Measurements from ENCODE around the gene TCF15.
A peak's percentile ranks its signal among the peaks of the same experiment; 100 is the strongest.

TCF15 gene

DNA sequence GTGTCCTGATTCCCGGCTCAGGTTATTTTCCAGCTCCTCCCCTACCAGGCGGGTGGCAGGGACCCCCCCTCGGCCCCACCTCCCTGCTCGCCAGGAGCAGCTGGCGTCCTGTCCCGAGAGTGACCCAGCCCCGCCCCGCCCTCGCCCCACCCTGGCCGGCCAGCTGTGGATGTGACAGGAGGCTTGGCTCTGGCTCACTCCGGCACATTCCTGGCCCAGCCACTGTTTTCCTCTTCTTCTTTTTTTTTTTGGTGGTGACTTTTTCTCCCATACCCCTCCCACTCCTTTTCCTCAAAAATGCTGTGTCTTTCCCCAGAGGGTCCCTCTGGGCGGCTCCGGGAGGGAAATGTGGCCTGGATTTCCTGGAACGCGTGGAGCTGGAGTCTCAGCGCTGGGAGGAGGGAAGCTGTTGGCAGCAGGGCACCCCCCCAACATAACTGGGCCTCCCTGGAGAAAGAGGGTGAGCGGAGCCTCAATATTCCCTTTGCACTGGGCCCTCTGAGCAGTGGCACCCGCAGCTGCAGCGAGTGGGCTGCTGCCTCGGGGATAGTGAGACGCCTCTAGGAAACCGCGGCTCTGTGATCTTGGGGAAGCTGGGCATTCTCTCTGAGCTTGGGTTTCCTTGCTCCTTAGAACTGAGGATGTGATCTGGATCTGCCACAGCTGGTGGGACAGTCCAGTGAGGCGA, 38.2 kb downstream of the TCF15 start:
- TF ChIP-seq CTCF (IDR thresholded peaks at IDR 0.05) = no peak

- TF ChIP-seq CTCF (IDR thresholded peaks at IDR 0.05) = no peak
These were observed 41.3 kb downstream of the TCF15 start for GRCh38 chr20:568673-569415.

GRCh38 chr20:568097-568652, 41.9 kb downstream of the TCF15 start:
- no peak for TF ChIP-seq CTCF (IDR thresholded peaks at IDR 0.05)

- no peak for TF ChIP-seq CTCF (IDR thresholded peaks at IDR 0.05)
These were observed 45.9 kb downstream of the TCF15 start for GRCh38 chr20:564192-564591.

DNA sequence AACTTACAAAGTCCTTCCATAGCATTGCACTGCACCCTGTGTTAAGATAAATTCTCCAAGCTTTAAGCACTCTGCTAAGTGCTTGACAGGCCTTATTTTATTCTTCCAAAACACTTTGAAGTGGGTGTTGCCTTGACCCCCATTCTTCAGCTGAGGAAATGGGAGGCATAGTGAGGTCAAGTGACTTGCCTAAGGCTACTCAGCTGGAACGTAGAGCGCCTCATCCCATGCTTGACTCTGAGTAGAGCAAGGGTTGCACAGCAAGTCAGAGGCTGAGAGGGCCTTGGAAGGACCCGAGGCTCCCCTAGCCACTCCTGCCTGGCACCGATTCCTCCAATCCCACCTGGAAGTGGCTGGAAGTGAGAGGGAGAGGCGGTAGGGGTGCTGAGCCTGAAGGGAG, 46.9 kb downstream of the TCF15 start:
- no peak for TF ChIP-seq CTCF (IDR thresholded peaks at IDR 0.05)

- no peak for TF ChIP-seq CTCF (IDR thresholded peaks at IDR 0.05)
These were observed 47.7 kb downstream of the TCF15 start for GRCh38 chr20:562232-562897.

DNA sequence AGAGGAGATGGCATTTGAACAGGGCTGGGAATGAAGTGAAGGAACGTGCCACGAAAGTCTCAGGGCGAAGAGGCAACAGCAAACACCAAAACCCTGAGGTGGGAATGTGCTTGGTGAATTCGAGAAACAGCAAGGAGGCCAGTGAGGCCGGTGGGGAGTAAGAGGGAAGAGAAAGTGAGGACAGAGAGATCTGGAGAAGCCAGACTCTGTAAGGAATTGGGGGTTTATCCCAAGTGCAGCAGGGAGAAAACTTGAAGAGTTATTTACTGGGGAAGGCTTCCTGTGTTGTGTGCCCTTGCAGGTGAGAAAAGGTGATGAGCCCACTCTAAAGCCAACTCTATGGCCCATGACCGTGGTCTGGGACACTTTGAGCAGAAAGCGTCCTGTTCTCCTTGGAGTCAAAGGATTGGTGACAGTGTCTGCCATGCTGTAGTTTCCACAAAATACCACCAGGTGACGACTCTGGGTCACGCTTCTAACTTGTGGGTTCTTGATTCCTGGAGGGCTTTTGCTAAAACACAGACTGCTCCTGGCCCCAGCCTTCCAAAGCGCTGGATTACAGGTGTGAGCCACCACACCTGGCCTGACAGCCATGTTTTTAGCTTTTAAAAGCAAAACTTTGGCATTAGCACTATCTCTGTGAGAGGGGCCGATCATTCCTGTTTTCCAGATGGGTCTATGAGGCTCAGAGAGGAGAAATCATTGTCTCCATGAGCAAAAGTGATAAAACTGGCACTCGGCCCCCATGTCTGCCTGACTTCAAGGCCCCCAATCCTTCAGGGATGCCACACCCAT, 48.5 kb downstream of the TCF15 start:
- peak; percentile 92 for TF ChIP-seq CTCF (IDR thresholded peaks at IDR 0.05)

Data from LNCAP (cell line).